ENCODE results near the gene ZNF362.
A peak's percentile ranks its signal among the peaks of the same experiment; 100 is the strongest.

The ZNF362 gene

DNA sequence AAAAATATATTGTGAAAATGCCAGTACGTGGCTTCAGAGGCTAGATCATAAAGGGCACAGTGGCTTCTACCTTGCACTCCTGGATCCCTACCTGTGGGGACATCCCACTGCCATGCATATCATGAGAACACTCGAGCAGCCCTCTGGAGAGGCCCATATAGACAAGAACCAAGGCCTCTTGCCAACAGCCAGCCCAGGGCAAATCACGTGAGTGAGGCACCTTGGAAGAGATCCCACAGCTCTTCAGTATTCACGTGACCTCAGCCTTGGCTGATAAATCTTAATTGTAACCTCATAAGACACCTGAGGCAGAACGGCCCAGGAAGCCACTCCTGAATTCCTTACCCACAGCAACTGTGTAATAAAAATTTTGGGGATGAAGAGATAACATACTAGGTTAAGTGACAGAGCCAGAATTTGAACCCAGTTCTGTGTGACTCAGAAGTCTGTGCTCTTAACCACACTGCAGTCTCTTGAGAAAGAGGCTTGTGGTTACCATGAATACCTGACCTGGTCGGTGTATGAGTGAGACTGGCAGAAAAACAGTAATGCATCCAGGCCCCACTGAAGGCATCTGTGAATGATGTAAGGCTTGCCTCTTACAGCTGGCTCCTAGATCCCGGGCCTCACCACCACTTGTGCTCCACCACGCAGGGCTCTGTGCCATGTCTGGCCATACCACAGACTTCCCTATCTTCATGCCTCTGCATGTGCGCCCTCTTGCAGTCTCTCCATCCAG, 71.5 kb downstream of the ZNF362 start:
- peak; percentile 75 for DNase-seq (ENCODE audit: low spot score)

DNA sequence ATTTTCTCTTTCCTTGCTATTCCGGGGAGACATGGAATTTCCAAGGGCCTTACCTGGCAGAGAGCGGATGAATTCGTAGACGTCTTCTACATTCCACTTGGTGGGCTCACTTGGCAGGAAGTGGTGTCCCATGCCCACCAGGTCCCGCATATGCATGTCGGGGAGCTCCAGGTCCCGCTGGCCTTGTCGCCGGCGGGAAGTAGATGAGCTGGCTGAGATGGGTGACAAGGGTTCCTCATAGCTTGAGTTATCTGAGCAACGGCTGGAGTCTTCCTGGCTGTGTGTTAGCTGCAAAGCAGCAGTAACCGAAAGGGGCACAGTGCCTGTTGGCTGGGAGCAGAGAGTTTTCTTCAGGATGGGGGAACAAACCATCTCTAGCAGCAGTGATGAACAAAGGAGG, 72.5 kb downstream of the ZNF362 start:
- no peak for DNase-seq (ENCODE audit: low spot score)

- DNase-seq (ENCODE audit: low spot score), result no peak
Observed at GRCh38 chr1:33329600-33330305, 73.5 kb downstream of the ZNF362 start.

DNA sequence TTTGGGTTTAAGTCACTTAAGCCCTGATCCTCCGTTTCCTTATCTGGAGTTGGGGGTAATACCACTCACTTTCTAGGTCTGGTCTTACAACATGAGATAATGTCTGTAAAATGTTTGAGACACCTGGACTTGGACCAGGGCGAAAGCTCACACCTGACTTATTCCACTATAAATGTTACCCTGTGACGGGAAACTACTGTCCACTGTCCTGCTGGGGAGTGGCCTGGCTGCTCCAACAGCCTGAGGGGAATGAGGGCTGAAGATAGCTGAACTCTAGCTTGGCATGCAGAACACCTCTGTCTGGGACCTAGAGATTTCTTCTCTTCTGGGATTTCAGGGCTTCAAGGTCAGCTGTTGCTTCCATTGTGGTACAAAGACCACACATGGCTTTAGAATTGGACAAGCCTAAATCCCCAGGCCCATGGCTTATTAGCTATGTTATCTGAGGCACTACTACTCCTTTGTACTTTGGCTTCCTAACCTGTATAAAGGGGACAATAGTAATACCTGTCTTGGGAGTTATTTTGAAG, 74.1 kb downstream of the ZNF362 start:
- DNase-seq (ENCODE audit: low spot score), result no peak

DNA sequence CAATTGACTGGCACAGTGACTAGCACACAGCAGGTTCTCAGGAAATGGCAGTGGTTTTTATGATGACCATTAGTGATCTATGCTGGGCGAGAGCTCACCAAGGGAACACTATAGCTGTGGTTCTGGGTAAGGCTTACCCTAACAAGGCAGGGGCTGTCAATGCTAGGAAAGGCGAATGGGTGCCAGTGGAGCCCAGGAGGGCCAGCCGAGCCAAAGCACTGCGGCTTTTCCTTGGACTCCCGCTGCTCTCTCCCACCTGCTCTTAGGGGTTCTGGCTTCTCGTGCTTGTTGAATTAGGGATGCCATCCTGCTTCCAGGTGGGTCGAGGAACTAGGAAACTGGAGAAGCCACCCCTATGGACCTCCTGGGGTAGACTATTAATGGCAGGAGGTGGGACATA, 74.6 kb downstream of the ZNF362 start:
- no peak for DNase-seq (ENCODE audit: low spot score)

GRCh38 chr1:33331444-33332356, 75.4 kb downstream of the ZNF362 start:
- DNase-seq (ENCODE audit: low spot score), result no peak

DNA sequence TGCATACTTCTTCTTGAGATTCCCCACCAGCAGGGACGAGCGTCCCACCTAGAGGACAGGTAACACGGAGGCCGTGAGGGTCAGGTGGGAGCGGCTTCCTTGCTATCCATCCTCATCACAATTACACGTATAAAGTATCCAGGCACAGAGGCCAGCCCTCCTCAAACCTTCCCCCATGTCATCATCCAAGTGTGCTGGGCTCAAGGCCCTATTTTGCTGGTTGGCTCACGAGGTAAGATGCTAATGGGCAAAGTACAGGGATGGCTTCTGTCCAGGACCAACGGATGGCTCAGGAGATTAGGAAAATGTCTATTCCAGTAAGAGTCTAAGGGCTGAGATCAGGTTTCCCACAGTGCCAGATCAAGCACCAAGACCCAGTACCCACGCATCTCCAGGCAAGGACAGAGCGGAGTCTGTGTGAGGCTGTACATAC, 76.1 kb downstream of the ZNF362 start:
- no peak for DNase-seq (ENCODE audit: low spot score)

DNA sequence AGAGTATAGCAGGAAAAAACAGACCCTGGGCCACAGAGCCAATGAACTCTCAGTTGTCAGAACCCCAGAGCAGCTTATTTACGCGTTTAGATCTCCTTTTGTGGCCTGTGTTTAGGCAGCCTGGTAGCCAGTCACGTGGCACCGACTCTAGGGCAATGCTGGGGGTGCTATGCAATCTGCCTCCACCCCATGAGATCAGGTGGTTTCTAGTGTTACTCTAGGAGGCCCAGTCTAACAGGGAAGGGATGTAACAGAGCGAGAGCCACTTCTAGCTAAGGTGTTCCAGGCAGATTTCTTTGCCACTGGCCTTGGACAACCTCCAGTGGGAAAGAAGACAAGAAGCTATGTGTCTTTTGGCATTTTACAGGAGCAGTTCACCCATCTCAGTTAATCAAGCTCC, 76.6 kb downstream of the ZNF362 start:
- DNase-seq (ENCODE audit: low spot score), result peak; percentile 55

DNA sequence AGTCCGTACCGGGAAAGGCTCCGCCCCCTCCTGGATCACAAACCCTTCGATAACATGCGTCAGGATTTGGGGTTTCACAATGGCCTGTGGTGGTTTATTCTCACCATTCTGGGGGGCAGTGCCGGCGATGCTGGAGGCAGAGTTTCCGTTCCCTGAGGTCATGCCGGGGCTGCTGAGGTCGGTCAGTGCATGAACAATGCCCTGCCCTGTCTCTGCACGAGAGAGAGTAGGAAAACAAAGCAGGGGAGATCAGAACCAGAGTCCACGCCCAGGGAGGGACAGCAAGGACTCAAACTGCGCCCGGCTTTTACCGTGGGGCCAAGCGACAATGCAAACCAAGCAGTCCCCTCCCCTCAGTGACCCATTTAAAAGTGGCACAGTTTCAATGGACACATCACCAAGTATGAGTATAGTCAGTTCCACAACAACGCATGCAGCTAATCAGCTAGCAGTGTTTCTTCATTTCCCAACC, 77.8 kb downstream of the ZNF362 start:
- DNase-seq (ENCODE audit: low spot score), result no peak

DNA sequence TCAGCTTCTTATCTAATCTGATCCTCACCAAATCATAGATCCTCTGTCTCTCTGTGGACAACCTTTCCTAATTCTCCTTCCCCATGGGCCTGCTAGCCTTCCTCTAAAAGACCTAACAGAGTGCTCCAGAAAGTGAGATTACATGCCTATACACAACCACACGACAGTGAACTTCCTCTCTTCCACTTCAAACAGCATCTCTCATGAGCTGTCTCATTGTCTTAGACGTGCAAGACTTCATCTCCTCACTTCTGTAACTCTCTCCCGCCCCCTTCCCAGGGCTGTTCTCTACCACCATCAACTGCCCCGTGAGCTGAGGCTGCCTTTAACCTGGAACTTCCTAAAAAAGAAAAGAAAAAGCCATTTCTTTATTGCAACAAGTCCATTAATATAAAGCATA, 78.7 kb downstream of the ZNF362 start:
- DNase-seq (ENCODE audit: low spot score), result peak; percentile 66

DNA sequence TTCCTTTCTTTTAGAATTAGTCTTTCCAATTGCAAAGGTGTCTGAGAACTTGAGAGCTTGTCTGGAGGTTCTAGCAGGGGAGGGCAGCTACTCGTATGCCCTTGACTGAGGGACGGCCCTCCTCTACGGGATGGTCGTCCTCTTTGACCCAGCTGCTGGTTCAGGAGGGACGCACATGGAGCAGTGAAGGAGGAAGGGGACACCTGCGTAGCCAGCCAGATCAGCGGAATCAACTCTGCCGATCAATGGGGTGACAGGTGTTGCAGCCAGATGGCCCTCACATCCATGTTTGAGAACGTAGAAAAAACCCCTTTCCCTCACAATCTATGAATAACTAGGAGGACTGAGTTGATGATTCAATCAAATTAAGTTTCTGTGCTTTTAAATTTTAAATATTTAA, 80.3 kb downstream of the ZNF362 start:
- no peak for DNase-seq (ENCODE audit: low spot score)

DNA sequence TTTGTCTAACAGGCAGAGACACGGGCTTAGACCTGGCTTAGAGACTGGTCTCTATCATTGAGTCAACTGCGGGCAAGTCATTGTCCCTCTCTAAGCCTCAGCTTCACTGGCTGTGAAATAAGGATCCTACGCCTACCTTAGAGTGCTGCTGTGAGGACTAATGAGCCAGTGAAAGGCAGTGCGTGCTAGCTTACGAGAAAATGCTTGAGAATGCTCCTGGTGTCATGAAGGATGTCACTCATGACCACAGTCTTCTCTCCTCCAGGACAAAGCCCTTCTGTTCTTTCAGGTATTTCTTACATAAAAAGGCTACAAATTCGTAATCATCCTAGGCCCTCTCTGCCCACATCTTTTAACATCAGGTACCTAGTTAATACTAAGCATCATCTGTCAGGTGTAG, 81.1 kb downstream of the ZNF362 start:
- DNase-seq (ENCODE audit: low spot score), result no peak

GRCh38 chr1:33338048-33338439, 81.8 kb downstream of the ZNF362 start:
- no peak for DNase-seq (ENCODE audit: low spot score)

DNA sequence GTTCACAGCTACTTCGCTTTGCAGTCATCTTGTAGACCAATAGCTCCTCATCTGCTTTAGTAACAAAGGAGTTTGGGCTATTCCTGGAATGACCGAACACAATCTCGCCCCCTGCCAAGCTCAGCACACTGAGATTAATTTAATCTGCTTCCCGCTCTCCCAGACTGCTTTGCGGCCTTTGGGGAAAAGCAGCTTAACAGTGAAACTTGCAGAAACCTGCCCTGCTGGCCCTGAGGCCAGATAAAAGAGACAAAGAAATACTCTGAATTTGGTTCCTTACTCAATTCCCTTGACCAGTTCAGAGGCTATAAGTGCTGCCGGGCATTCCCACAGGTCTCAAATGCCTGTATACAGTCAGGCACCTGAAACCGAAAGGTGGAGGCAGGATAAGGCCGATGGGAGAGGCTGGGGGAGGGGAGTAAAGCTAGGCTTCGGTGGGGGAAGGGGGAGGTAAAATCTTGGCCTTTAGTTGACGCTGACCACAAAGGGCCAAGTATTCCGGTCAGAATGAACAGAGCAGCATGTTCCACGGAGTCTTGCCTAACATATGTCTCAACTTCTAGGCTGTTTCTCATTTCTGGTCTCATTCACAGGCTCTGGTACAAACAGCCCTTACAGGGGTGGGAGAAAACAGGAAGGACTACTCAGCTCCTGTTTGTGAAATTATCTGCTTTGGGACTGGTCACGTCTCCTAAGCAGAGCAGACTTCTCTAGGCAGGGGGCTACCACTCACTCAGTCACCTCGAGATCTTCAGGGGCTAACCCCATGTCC, 82.3 kb downstream of the ZNF362 start:
- DNase-seq (ENCODE audit: low spot score), result peak; percentile 71

GRCh38 chr1:33339413-33339812, 83.1 kb downstream of the ZNF362 start:
- DNase-seq (ENCODE audit: low spot score), result peak; percentile 59

- no peak for DNase-seq (ENCODE audit: low spot score)
Observed at GRCh38 chr1:33341190-33341589, 84.9 kb downstream of the ZNF362 start.

DNA sequence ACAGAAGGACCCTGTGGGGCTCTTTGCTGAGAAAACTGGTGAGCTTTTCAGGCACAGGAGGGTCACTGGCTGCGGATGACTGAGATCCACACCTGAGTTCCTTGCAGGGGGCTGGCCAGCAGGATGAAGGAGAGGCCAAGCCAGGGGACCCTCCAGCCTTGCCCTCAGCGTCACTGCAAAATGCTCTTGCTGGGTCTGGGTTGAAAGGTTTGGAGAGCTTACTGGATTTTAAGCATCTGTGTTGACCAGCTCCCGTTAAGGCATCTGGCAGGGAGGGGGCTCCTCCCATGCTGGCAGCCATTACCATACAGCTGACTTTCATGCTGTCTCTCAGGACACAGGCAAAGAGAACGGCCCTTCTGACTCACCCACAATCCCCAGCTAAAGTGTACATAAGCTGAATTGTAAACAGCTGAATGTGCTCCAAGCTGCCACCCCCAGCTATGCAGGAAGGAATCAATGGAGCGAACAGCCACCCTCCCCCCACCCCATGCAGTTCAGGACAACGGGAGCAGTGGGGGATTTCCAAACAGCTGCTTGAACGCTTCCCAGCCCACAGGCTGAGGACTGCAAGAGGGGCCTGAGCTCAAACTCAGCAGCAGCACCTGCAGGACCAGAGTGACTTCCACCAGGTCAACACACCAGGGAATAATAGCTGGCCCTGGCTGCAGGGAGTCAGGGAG, 85.9 kb downstream of the ZNF362 start:
- DNase-seq (ENCODE audit: low spot score), result peak; percentile 92

DNA sequence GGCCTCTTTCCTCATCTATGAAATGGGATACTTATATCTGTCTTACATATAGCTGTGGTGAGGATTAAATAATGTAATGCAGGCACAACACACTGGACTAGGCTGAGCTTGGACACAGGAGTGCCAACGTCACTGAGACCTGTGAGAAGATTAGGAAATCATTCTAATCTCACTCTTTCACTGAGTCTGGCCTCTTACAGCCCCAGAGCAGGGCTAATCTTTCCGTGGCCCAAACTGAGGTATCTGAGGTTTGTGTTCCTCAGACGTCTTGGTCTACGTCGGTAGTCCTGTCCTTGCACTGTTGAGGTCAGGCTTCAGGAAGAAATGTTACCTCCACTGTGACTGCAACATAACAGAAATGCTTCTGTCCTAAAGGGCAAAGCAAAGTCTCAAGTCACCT, 87.2 kb downstream of the ZNF362 start:
- no peak for DNase-seq (ENCODE audit: low spot score)

DNA sequence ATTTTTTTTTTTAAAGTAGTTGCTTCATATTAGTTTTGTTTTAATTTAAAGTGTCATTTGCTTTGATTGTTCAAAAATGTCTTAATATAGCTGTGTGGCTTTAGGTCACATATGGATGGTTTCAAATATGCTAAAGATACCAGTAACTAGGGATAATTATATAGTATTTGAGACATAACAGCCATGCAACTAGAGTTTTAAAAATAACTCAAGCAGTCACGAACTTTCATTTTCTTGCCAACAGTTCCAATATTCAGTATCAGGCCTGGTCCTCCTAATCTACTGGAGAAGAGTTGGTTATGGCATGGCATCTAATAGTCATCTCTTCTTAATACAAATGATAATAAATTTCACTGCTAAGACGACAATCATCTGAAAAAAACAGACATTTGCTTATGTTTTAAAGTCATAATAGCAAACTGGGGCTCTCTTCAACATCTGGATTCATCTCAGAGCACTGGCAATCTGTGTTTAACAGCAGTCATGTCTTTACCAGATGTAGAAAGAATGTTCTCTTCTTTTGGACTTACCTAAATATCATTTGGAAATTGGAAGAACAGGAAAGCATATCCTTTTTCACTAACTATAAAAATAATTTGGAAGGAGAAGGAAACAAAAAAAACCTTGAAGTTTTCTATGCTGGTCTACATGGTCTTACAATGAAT, 88.7 kb downstream of the ZNF362 start:
- DNase-seq (ENCODE audit: low spot score), result no peak

DNA sequence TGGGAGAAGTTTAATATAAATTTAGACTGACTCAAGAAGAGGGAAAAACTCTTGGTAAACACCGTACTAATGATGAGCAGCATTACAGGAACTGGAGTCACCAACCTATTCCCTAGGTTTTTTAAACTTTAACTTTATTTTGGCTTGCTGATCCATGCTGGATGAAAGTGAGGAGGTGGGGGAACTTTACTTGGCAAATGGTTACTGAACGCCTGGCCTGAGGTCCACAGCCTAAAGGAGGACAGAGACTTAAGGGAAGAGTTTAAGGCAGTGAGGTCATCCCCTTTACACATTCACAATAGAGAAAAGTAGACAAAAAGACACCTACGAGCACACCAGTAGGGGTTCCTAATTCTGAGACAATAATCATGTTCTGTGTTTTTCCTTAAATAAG, 90.2 kb downstream of the ZNF362 start:
- no peak for DNase-seq (ENCODE audit: low spot score)

Measured in Ammon's horn (tissue), 1 donor.